GM13977 (cell line): Measurements from ENCODE around the gene GZF1.

Source experiments
- DNase-seq: peaks from one replicate; pipeline ENCODE4 v3.0.0; 2012; ENCODE audit warnings: low spot score
- in situ Hi-C: fragments of 300-500 bp; cut with MboI; formaldehyde crosslinking; loops from one replicate; pipeline ENCODE4 v1.12.0; 2022; ENCODE audit warnings: low sequenced_read_pairs, low pct_unique_long_range_greater_than_20kb, mixed read lengths, inconsistent platforms; ENCODE audit not compliant: unreplicated experiment
- TF ChIP-seq, protein P1 (sequence below): IDR thresholded peaks from 2 replicates; pipeline ENCODE4 v1.5.1; 2012; ENCODE audit warnings: mild to moderate bottlenecking, control low read depth; ENCODE audit not compliant: insufficient read depth; ENCODE audit errors: extremely low read depth, missing control alignments

GZF1 gene

GRCh38 chr20:23332467-23332866, 29.5 kb upstream of the GZF1 start:
- TF ChIP-seq, protein P1, sequence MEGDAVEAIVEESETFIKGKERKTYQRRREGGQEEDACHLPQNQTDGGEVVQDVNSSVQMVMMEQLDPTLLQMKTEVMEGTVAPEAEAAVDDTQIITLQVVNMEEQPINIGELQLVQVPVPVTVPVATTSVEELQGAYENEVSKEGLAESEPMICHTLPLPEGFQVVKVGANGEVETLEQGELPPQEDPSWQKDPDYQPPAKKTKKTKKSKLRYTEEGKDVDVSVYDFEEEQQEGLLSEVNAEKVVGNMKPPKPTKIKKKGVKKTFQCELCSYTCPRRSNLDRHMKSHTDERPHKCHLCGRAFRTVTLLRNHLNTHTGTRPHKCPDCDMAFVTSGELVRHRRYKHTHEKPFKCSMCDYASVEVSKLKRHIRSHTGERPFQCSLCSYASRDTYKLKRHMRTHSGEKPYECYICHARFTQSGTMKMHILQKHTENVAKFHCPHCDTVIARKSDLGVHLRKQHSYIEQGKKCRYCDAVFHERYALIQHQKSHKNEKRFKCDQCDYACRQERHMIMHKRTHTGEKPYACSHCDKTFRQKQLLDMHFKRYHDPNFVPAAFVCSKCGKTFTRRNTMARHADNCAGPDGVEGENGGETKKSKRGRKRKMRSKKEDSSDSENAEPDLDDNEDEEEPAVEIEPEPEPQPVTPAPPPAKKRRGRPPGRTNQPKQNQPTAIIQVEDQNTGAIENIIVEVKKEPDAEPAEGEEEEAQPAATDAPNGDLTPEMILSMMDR = no peak
- in situ Hi-C loops = loop anchor here (25.0 kb wide), 1 partner anchor 270 kb away; no protein-coding TSS in a partner anchor
- no peak for DNase-seq

DNA sequence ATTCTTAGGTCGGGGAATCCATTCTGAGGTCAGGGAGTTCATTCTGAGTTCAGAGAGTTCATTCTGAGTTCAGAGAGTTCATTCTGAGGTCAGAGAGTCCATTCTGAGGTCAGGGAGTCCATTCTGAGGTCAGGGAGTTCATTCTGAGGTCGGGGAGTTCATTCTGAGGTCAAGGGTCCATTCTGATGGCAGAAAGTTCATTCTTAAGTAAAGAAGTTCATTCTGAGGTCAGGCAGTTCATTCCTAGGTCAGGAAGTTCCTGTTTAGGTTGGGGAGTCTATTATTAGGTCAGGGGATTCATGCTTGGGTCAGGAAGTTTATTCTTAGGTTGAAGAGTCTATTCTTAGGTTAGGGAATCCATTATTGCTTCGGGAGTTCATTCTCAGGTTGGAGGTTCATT, 27.9 kb upstream of the GZF1 start:
- TF ChIP-seq, protein P1 = no peak
- in situ Hi-C loops = loop anchor here (25.0 kb wide), 1 partner anchor 272 kb away; no protein-coding TSS in a partner anchor
- no peak for DNase-seq

DNA sequence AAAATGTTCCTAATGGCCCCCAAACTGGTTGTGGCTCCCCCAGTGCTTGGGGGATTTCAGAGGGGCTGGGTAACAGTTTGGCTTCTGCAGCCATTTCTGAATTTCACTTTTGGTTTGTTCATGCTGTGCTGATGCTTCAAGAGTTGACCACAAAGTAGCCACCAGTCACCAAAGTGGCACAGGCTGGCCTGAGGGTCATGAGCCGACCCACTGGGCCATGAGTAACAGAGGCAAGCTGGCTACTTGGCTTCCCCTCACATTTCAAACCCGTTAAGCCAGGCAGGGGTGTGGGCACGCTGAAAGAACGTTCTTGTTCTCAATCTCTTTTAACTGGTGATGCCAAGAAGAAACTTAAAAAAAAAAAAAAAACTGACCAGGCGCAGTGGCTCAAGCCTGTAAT, 26.5 kb upstream of the GZF1 start:
- TF ChIP-seq, protein P1 = no peak
- in situ Hi-C loops = loop anchor here (25.0 kb wide), 1 partner anchor 273 kb away; no protein-coding TSS in a partner anchor
- no peak for DNase-seq

DNA sequence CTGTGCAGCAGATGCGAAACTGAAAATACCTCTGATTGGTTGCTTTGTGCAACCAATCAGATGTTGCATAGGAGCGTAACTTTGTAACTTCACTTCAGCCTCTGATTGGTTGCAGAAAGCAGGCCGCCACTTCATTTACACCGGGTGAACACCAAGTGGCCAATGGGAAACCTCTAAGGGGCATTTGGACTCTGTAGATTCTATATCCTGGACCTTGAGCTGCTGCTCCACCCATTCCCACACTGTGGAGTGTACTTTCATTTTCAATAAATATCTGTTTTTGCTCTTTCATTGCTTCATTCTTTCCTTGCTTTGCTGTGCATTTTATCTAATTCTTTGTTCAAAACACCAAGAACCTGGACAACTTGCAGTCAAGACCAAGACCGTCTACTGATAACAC, 25.5 kb upstream of the GZF1 start:
- DNase-seq = no peak
- TF ChIP-seq, protein P1 = no peak
- in situ Hi-C loops = loop anchor here (25.0 kb wide), 1 partner anchor 274 kb away; no protein-coding TSS in a partner anchor

GRCh38 chr20:23337312-23337711, 24.7 kb upstream of the GZF1 start:
- DNase-seq = no peak
- in situ Hi-C loops = loop anchor here (25.0 kb wide), 1 partner anchor 275 kb away; no protein-coding TSS in a partner anchor
- TF ChIP-seq, protein P1 = no peak

GRCh38 chr20:23339986-23340385, 22.0 kb upstream of the GZF1 start:
- TF ChIP-seq, protein P1 = no peak
- DNase-seq = no peak
- in situ Hi-C loops = loop anchor here (25.0 kb wide), 1 partner anchor 278 kb away; no protein-coding TSS in a partner anchor
